Naive thymus-derived CD4-positive, alpha-beta T cell (primary cell): Measurements from ENCODE around the gene PRKN. TPM values are rescaled to one million over a fixed set of nuclear protein-coding genes. Genes with fewer than 3 reads are reported as not detected.

ENCODE experiments used
- ATAC-seq: fragments of 150-1000 bp; cut with Tn5 transposase; 2 replicates; pipeline ENCODE4 v1.10.0; 2021; ENCODE audit warnings: mild to moderate bottlenecking, moderate library complexity
- CTCF ChIA-PET: fragments of 350-600 bp; sonication (Branson Sonifier 250); formaldehyde crosslinking; loops from one replicate; lab custom pipeline; 2021; ENCODE audit warnings: antibody characterized with exemption; lab: Charles Lee
- POLR2A ChIA-PET: fragments of 350-600 bp; sonication (Branson Sonifier 250); formaldehyde crosslinking; loops from one replicate; lab custom pipeline; 2021; ENCODE audit warnings: antibody characterized with exemption, inconsistent platforms; lab: Charles Lee
- DNase-seq, 9 donors: peaks; one replicate each; pipeline versions ENCODE4 v3.0.0 to v3.0.0-alpha.2; 2020 to 2022; ENCODE audit warnings: mixed read lengths in 1 of 9
- H3K27ac ChIP-seq: one replicate; pipeline ENCODE4 v1.7.0; 2013; ENCODE audit warnings: mild to moderate bottlenecking, low read depth, low read length, moderate library complexity
- H3K27me3 ChIP-seq, 2 donors: one replicate each; pipeline ENCODE4 v1.7.0; 2013; ENCODE audit warnings: low read length in 2 of 2, mild to moderate bottlenecking in 2 of 2, moderate library complexity in 2 of 2; ENCODE audit not compliant: control insufficient read depth in 2 of 2, insufficient read depth in 2 of 2
- H3K36me3 ChIP-seq, 3 experiments: 1 replicate in 2 of 3; 2 replicates in 1 of 3; pipeline ENCODE4 v1.7.0; 2013; ENCODE audit warnings: low read length in 3 of 3, mild to moderate bottlenecking in 3 of 3, moderate library complexity in 1 of 3; ENCODE audit not compliant: insufficient read depth in 3 of 3, control insufficient read depth in 2 of 3
- H3K4me1 ChIP-seq, 2 donors: one replicate each; pipeline ENCODE4 v1.7.0; 2013; ENCODE audit warnings: low read length in 2 of 2, mild to moderate bottlenecking in 2 of 2, moderate library complexity in 1 of 2; ENCODE audit not compliant: control insufficient read depth in 2 of 2, insufficient read depth in 2 of 2
- H3K4me3 ChIP-seq: 2 replicates; pipeline ENCODE4 v1.7.0; 2013; ENCODE audit warnings: mild to moderate bottlenecking, low read length
- H3K9me3 ChIP-seq, 3 experiments: 1 replicate in 2 of 3; 2 replicates in 1 of 3; pipeline ENCODE4 v1.7.0; 2013; ENCODE audit warnings: low read length in 3 of 3; ENCODE audit not compliant: control insufficient read depth in 2 of 3
- H3K27ac Mint-ChIP-seq, 9 donors: one replicate each; pipeline ENCODE4 v1.8.0; 2020 to 2022; ENCODE audit warnings: mixed read lengths in 9 of 9, mild to moderate bottlenecking in 8 of 9, moderate library complexity in 5 of 9, inconsistent platforms in 2 of 9
- H3K27me3 Mint-ChIP-seq, 5 donors: one replicate each; pipeline ENCODE4 v1.8.0; 2021 to 2022; ENCODE audit warnings: mixed read lengths in 5 of 5, mild to moderate bottlenecking in 1 of 5
- H3K36me3 Mint-ChIP-seq, 5 donors: one replicate each; pipeline ENCODE4 v1.8.0; 2020 to 2022; ENCODE audit warnings: mixed read lengths in 5 of 5, mild to moderate bottlenecking in 3 of 5, inconsistent platforms in 1 of 5
- H3K4me1 Mint-ChIP-seq, 7 donors: one replicate each; pipeline ENCODE4 v1.8.0; 2020 to 2022; ENCODE audit warnings: mixed read lengths in 7 of 7, mild to moderate bottlenecking in 3 of 7, inconsistent platforms in 1 of 7
- H3K4me3 Mint-ChIP-seq, 10 donors: one replicate each; pipeline ENCODE4 v1.8.0; 2020 to 2022; ENCODE audit warnings: mild to moderate bottlenecking in 10 of 10, mixed read lengths in 10 of 10, moderate library complexity in 6 of 10, inconsistent platforms in 2 of 10
- H3K9me3 Mint-ChIP-seq, 11 donors: one replicate each; pipeline ENCODE4 v1.8.0; 2020 to 2022; ENCODE audit warnings: mixed read lengths in 11 of 11, mild to moderate bottlenecking in 4 of 11, inconsistent platforms in 1 of 11, moderate library complexity in 1 of 11
- intact Hi-C, 2 donors: fragments of 100-400 bp; cut with micrococcal nuclease; formaldehyde crosslinking; loops; one replicate each; pipeline ENCODE4 v1.15.1; 2023
- polyA plus RNA-seq, 2 donors: library from polyadenylated mRNA; unstranded; fragments of 300-500 nt; fragmentation: Illumina TruSeq; gene quantifications; one replicate each; pipeline ENCODE4 v1.2.3, GENCODE V29; 2021
- total RNA-seq, 6 experiments: library from RNA in 5 of 6; stranded (reverse) in 5 of 6; gene quantifications; 1 replicate in 5 of 6; 2 replicates in 1 of 6; pipeline ENCODE4 v1.2.3 and lab custom pipeline; 2021 to 2026

PRKN gene
- total and polyA plus RNA-seq, 7 experiments from 2014 or later = 0.44 to 10.3 (median 8.1) TPM

GRCh38 chr6:162684961-162685360, 42.6 kb downstream of the PRKN start:
- no peak for DNase-seq
- Mint-ChIP-seq H3K36me3 (peaks cover 0 to 8% (median 4%) of the 10 kb centered on the region in 5 donors), H3K9me3 (peaks cover 0 to 4% (median 2%) of the 10 kb centered on the region in 11 donors), H3K27ac (no peak overlapping the region), H3K4me3 (no peak overlapping the region), H3K27me3 (no peaks in the 10 kb centered on the region), H3K4me1 (peaks cover 0 to 4% (median 0%) of the 10 kb centered on the region in 7 donors)
- no peak overlapping the region for H3K4me3 ChIP-seq
- ChIA-PET POLR2A (no interaction called here), CTCF (no interaction called here)
- no peak overlapping the region for H3K27ac ChIP-seq
- ATAC-seq = no peak
- no peaks in the 10 kb centered on the region for H3K36me3 ChIP-seq
- no peaks in the 10 kb centered on the region for H3K9me3 ChIP-seq
- no peaks in the 10 kb centered on the region for H3K27me3 ChIP-seq
- H3K4me1 ChIP-seq = no peaks in the 10 kb centered on the region
- intact Hi-C loops = no loop called here

GRCh38 chr6:162684052-162684451, 43.5 kb downstream of the PRKN start:
- Mint-ChIP-seq H3K4me3 (no peak overlapping the region), H3K4me1 (peaks cover 0 to 3% (median 0%) of the 10 kb centered on the region in 7 donors), H3K27ac (no peak overlapping the region), H3K36me3 (peaks cover 0 to 8% (median 4%) of the 10 kb centered on the region in 5 donors), H3K9me3 (peaks cover 0 to 4% (median 2%) of the 10 kb centered on the region in 11 donors), H3K27me3 (no peaks in the 10 kb centered on the region)
- ChIA-PET CTCF (no interaction called here), POLR2A (no interaction called here)
- no peaks in the 10 kb centered on the region for H3K9me3 ChIP-seq
- no peak overlapping the region for H3K27ac ChIP-seq
- intact Hi-C loops = no loop called here
- no peaks in the 10 kb centered on the region for H3K4me1 ChIP-seq
- no peaks in the 10 kb centered on the region for H3K36me3 ChIP-seq
- H3K4me3 ChIP-seq = no peak overlapping the region
- no peaks in the 10 kb centered on the region for H3K27me3 ChIP-seq
- no peak for DNase-seq
- ATAC-seq = no peak

GRCh38 chr6:162683135-162683534, 44.4 kb downstream of the PRKN start:
- ChIA-PET CTCF (no interaction called here), POLR2A (no interaction called here)
- Histone ChIP-seq H3K4me3 (no peak overlapping the region), H3K36me3 (no peaks in the 10 kb centered on the region), H3K27ac (no peak overlapping the region), H3K27me3 (no peaks in the 10 kb centered on the region), H3K9me3 (no peaks in the 10 kb centered on the region), H3K4me1 (no peaks in the 10 kb centered on the region)
- Mint-ChIP-seq H3K4me1 (no peaks in the 10 kb centered on the region), H3K27ac (no peak overlapping the region), H3K4me3 (no peak overlapping the region), H3K27me3 (no peaks in the 10 kb centered on the region), H3K36me3 (peaks cover 0 to 8% (median 4%) of the 10 kb centered on the region in 5 donors), H3K9me3 (peaks cover 0 to 4% (median 2%) of the 10 kb centered on the region in 11 donors)
- no peak for DNase-seq
- no peak for ATAC-seq
- intact Hi-C loops = no loop called here

GRCh38 chr6:162681447-162681846, 46.1 kb downstream of the PRKN start:
- Histone ChIP-seq H3K4me3 (no peak overlapping the region), H3K36me3 (no peaks in the 10 kb centered on the region), H3K4me1 (no peaks in the 10 kb centered on the region), H3K27me3 (no peaks in the 10 kb centered on the region), H3K27ac (no peak overlapping the region), H3K9me3 (no peaks in the 10 kb centered on the region)
- DNase-seq = no peak
- H3K4me1 Mint-ChIP-seq = no peaks in the 10 kb centered on the region
- H3K4me3 Mint-ChIP-seq = no peak overlapping the region
- peaks cover 0 to 4% (median 2%) of the 10 kb centered on the region in 11 donors for H3K9me3 Mint-ChIP-seq
- POLR2A ChIA-PET = no interaction called here
- intact Hi-C loops = no loop called here
- peaks cover 0 to 8% (median 4%) of the 10 kb centered on the region in 5 donors for H3K36me3 Mint-ChIP-seq
- H3K27ac Mint-ChIP-seq = no peak overlapping the region
- no peak for ATAC-seq
- CTCF ChIA-PET = no interaction called here
- peaks cover 0 to 4% (median 0%) of the 10 kb centered on the region in 5 donors for H3K27me3 Mint-ChIP-seq

- no peaks in the 10 kb centered on the region for H3K27me3 ChIP-seq
- Mint-ChIP-seq H3K4me1 (peaks cover 0 to 5% (median 0%) of the 10 kb centered on the region in 7 donors), H3K36me3 (peaks cover 0 to 8% (median 0%) of the 10 kb centered on the region in 5 donors), H3K9me3 (peaks cover 0 to 4% (median 2%) of the 10 kb centered on the region in 11 donors), H3K27me3 (peaks cover 0 to 4% (median 0%) of the 10 kb centered on the region in 5 donors), H3K27ac (no peak overlapping the region), H3K4me3 (no peak overlapping the region)
- H3K27ac ChIP-seq = no peak overlapping the region
- CTCF ChIA-PET = no interaction called here
- no peaks in the 10 kb centered on the region for H3K36me3 ChIP-seq
- H3K4me1 ChIP-seq = no peaks in the 10 kb centered on the region
- ATAC-seq = no peak
- intact Hi-C loops = no loop called here
- POLR2A ChIA-PET = no interaction called here
- DNase-seq = no peak
- H3K9me3 ChIP-seq = no peaks in the 10 kb centered on the region
- H3K4me3 ChIP-seq = no peak overlapping the region
These were observed 46.7 kb downstream of the PRKN start for GRCh38 chr6:162680871-162681270.

GRCh38 chr6:162680367-162680766, 47.2 kb downstream of the PRKN start:
- CTCF ChIA-PET = no interaction called here
- H3K36me3 Mint-ChIP-seq = peaks cover 0 to 8% (median 0%) of the 10 kb centered on the region in 5 donors

GRCh38 chr6:162679681-162680080, 47.9 kb downstream of the PRKN start:
- H3K27ac ChIP-seq = no peak overlapping the region
- ChIA-PET POLR2A (no interaction called here), CTCF (no interaction called here)
- no peak overlapping the region for H3K4me3 Mint-ChIP-seq
- DNase-seq (no peak), ATAC-seq (no peak)
- H3K4me1 ChIP-seq = no peaks in the 10 kb centered on the region
- no peaks in the 10 kb centered on the region for H3K27me3 ChIP-seq
- H3K9me3 ChIP-seq = no peaks in the 10 kb centered on the region
- H3K36me3 Mint-ChIP-seq = peaks cover 0 to 9% (median 1%) of the 10 kb centered on the region in 5 donors
- no peak overlapping the region for H3K27ac Mint-ChIP-seq
- H3K36me3 ChIP-seq = no peaks in the 10 kb centered on the region
- no peak overlapping the region for H3K4me3 ChIP-seq
- H3K4me1 Mint-ChIP-seq = peaks cover 0 to 6% (median 0%) of the 10 kb centered on the region in 7 donors
- intact Hi-C loops = no loop called here
- H3K27me3 Mint-ChIP-seq = peaks cover 0 to 4% (median 0%) of the 10 kb centered on the region in 5 donors
- peaks cover 0 to 6% (median 2%) of the 10 kb centered on the region in 11 donors for H3K9me3 Mint-ChIP-seq

More at GRCh38 chr6:162680367-162680766, 47.2 kb downstream of the PRKN start:
- Mint-ChIP-seq H3K27ac (no peak overlapping the region), H3K4me3 (no peak overlapping the region), H3K4me1 (peaks cover 0 to 6% (median 0%) of the 10 kb centered on the region in 7 donors), H3K9me3 (peaks cover 0 to 4% (median 2%) of the 10 kb centered on the region in 11 donors), H3K27me3 (peaks cover 0 to 4% (median 0%) of the 10 kb centered on the region in 5 donors)
- H3K27ac ChIP-seq = no peak overlapping the region
- intact Hi-C loops = no loop called here
- DNase-seq (no peak), ATAC-seq (no peak)
- H3K4me1 ChIP-seq = no peaks in the 10 kb centered on the region
- no peaks in the 10 kb centered on the region for H3K9me3 ChIP-seq
- POLR2A ChIA-PET = no interaction called here
- H3K27me3 ChIP-seq = no peaks in the 10 kb centered on the region
- no peaks in the 10 kb centered on the region for H3K36me3 ChIP-seq
- no peak overlapping the region for H3K4me3 ChIP-seq
